Lower leg skin (tissue), 3 donors: ENCODE measurements around the gene ERBB2.

Experiments used
- POLR2A ChIP-seq, 2 donors: fragments of 450-650 bp; IDR thresholded peaks; one replicate each; pipeline ENCODE4 v1.6.1; 2016 to 2017; ENCODE audit warnings: antibody characterized with exemption in 2 of 2, mild to moderate bottlenecking in 1 of 2, moderate library complexity in 1 of 2
- TF ChIP-seq, protein P1 (sequence below), 3 donors: fragments of 450-650 bp; IDR thresholded peaks; one replicate each; pipeline ENCODE4 v1.5.1; 2016; ENCODE audit warnings: antibody characterized with exemption in 3 of 3, mild to moderate bottlenecking in 3 of 3, moderate library complexity in 2 of 3

DNA sequence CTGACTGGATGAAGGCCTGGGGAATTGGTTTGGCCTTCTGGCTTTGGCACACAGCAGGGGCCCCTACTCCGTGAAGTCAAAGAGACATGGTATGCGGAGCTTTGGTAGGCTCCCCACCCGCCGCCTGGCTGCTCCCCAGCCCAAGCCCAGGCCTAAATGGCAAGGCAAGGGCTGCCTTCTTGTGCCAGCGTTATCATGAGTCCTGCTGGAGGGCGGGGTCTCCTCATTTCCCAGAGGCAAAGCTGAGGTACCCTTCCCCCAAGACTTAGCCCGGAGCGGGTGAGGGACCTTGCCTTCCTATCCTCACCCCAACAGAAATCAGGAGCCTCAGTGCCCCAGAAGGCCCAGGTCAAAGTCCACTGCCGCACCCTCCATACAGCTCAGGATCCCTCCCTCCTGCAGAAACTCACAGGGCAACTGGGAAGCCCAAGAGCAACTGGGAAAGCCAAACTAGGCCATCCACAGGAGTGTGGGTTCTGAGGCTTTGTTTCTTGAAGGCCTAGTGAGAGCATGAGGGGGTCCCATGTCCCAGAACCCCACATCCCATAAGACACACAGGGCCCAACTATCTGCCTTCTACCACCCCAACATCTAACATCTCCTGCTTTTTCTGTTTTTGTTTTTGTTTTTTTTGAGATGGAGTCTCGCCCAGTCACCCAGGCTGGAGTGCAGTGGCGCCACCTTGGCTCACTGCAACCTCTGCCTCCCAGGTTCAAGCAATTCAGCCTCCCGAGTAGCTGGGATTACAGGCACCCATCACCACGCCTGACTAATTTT is 21.3 kb upstream of the ERBB2 start:
- TF ChIP-seq, protein P1, sequence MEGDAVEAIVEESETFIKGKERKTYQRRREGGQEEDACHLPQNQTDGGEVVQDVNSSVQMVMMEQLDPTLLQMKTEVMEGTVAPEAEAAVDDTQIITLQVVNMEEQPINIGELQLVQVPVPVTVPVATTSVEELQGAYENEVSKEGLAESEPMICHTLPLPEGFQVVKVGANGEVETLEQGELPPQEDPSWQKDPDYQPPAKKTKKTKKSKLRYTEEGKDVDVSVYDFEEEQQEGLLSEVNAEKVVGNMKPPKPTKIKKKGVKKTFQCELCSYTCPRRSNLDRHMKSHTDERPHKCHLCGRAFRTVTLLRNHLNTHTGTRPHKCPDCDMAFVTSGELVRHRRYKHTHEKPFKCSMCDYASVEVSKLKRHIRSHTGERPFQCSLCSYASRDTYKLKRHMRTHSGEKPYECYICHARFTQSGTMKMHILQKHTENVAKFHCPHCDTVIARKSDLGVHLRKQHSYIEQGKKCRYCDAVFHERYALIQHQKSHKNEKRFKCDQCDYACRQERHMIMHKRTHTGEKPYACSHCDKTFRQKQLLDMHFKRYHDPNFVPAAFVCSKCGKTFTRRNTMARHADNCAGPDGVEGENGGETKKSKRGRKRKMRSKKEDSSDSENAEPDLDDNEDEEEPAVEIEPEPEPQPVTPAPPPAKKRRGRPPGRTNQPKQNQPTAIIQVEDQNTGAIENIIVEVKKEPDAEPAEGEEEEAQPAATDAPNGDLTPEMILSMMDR (IDR thresholded peaks at IDR 0.05): no peak
- TF ChIP-seq POLR2A (IDR thresholded peaks at IDR 0.05): no peak
